ENCODE results near the gene DSCAML1.

The DSCAML1 gene

DNA sequence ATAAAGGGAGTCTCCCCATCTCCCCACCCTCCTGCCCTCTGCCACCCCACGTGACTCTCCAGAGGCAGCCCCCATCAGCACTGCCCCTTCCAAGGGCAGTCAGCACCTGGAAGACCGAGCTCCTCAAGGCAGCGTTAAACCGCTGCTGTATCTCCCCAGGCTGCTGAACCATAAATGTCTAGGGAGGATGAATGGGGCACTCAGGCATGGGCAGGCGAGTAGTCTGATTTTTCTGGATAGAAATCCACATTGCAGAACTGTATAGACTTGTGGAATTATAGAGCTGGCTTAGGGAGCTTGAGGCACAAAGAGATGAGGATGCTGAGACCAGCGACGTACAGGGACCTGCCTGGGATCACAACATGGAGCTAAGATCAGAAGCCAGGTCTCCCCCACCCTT is 269.7 kb downstream of the DSCAML1 start:
- H3K4me3 ChIP-seq (ENCODE audit: low read depth, low read length) = no peak overlapping the region
- DNase-seq (ENCODE audit: low read depth) = no peak
- TF ChIP-seq, protein P1, sequence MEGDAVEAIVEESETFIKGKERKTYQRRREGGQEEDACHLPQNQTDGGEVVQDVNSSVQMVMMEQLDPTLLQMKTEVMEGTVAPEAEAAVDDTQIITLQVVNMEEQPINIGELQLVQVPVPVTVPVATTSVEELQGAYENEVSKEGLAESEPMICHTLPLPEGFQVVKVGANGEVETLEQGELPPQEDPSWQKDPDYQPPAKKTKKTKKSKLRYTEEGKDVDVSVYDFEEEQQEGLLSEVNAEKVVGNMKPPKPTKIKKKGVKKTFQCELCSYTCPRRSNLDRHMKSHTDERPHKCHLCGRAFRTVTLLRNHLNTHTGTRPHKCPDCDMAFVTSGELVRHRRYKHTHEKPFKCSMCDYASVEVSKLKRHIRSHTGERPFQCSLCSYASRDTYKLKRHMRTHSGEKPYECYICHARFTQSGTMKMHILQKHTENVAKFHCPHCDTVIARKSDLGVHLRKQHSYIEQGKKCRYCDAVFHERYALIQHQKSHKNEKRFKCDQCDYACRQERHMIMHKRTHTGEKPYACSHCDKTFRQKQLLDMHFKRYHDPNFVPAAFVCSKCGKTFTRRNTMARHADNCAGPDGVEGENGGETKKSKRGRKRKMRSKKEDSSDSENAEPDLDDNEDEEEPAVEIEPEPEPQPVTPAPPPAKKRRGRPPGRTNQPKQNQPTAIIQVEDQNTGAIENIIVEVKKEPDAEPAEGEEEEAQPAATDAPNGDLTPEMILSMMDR (IDR thresholded peaks at IDR 0.05; ENCODE audit: control insufficient read depth, extremely low read depth, insufficient read depth) = no peak

DNA sequence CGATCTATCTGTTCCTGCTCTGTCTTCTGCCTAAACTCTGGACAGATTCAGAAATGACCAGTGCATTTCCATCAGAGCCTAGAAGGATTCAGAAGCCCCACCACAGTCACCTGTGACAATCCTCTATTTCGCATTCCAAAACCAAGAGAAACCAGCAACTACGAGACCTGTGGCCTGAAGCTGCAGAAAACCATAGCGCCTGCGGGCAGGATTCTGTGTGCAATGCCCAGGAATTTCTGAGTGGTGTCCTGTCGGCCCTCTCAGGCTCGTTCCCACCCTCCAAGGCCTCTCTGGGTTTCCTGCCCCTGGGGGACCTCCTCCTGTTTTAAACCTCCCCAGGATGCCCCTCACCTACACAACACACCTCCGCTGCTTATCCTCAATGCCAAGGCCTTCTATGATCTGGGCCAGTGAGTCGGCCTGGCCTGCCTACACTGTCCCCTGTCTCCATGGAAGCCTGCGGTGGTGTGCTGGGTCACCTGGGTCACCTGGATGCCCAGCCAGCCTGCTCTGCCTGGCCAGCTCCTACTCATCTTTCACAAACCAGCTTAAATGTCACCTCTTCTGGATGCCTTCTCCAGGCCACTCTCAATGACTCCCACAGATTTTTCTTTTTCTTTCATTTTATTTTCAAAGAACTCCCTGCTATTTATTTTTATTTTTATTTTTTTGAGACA is 271.0 kb downstream of the DSCAML1 start:
- H3K4me3 ChIP-seq (ENCODE audit: low read depth, low read length) = no peak overlapping the region
- DNase-seq (ENCODE audit: low read depth) = no peak
- TF ChIP-seq, protein P1 (IDR thresholded peaks at IDR 0.05; ENCODE audit: control insufficient read depth, extremely low read depth, insufficient read depth) = no peak

DNA sequence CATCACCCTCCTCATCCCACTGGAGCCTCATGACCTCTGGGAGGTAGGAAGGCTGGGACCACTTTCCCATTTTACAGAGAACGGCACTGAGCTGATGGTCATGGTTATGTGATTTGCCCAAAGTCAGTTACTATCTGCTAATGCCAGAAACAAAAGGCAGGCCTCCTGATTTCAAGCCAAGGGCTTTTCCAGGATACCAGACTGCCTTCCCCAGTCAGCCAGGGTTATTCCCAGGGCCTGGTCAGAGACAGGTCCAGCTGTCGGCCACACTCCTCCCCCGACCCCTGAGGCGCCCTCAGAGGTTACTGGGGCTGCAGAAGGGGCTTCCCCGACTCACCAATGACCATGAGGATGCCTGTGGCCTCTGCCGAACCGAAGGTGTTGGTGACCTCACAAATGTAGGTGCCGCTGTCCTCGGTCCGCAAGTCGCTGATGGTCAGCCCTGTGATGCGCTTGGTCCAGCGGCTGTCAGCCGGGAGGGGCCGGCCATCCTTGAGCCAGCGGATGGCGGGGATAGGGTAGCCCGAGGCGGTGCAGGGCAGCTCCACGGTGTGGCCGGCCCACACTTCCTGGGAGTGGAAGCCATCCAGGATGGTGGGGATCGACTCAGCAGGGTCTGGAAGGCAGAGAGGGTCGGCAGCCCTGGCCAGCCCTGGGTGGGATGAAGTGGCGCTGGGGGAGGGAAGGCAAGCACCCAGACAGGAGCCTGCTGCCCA is 272.4 kb downstream of the DSCAML1 start:
- TF ChIP-seq, protein P1 (IDR thresholded peaks at IDR 0.05; ENCODE audit: control insufficient read depth, extremely low read depth, insufficient read depth) = no peak
- DNase-seq (ENCODE audit: low read depth) = no peak
- no peak overlapping the region for H3K4me3 ChIP-seq (ENCODE audit: low read depth, low read length)

DNA sequence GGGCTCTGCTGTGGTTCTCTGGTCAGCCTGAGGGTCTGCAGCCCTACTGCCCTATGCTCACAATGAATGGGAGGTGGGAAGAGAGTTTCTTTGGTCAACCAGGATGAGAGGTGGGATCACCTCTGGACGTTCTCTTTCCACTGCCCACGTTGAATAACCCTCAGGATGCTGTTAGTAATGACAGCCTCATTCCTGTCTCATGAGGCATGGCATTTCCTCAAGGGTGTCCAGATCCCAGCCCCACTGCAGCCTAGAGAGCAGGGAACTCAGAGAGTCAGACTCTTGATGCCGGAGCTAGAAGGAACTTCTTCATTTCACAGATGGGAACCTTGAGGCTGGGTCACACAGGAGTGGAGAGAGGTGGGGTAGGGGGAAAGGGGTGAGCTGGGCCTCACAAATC is 273.3 kb downstream of the DSCAML1 start:
- TF ChIP-seq, protein P1 (IDR thresholded peaks at IDR 0.05; ENCODE audit: control insufficient read depth, extremely low read depth, insufficient read depth) = no peak
- no peak overlapping the region for H3K4me3 ChIP-seq (ENCODE audit: low read depth, low read length)
- no peak for DNase-seq (ENCODE audit: low read depth)

DNA sequence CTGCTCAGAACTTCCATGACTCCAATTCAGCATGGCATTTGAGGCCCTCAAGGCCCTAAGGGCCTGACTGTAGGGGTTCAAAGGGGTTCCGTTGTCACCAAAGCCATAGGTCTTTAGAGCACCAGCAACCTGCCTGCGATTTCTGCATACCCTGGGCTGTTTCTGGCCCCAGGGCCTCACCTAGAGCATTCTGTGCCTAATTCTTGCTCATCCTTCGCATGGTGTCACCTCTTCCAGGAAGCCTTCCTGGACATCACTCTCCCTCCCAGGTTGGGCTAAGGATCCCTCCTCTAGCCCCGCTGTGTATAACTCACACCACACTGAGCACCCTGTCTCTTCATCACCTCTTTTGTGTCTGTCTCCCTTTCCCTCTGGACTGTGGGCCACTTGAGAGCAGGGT is 275.0 kb downstream of the DSCAML1 start:
- TF ChIP-seq, protein P1 (IDR thresholded peaks at IDR 0.05; ENCODE audit: control insufficient read depth, extremely low read depth, insufficient read depth) = no peak

DNA sequence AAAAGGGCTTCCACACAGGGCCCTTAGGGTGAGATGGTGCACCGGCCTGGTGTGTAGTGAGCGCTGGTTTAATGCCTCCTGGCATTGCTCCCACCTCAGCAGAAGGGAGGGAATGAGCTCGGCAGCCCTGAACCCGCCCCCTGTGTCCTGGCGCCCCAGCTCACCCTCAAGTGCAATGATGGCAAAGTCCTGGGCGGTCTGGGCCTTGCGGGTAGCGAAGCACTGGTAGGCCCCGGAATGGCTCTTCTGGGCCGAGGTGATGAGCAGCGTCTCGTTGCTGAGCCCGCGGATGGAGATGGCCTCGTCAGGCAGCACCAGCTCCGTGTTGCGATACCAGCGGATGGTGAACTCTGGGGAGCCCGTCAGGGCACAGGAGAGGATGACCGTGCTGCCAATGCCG is 276.1 kb downstream of the DSCAML1 start:
- DNase-seq (ENCODE audit: low read depth) = no peak
- H3K4me3 ChIP-seq (ENCODE audit: low read depth, low read length) = no peak overlapping the region
- TF ChIP-seq, protein P1 (IDR thresholded peaks at IDR 0.05; ENCODE audit: control insufficient read depth, extremely low read depth, insufficient read depth) = no peak

More for the DNA sequence above, 275.0 kb downstream of the DSCAML1 start:
- H3K4me3 ChIP-seq (ENCODE audit: low read depth, low read length) = no peak overlapping the region
- DNase-seq (ENCODE audit: low read depth) = no peak
